ENCODE measurements around the gene CLIP2. TPM values are rescaled to one million over a fixed set of nuclear protein-coding genes. Genes with fewer than 3 reads are reported as not detected.
A peak's percentile ranks its signal among the peaks of the same experiment; 100 is the strongest.

The CLIP2 gene
- total RNA-seq, 1 experiment from 2014 or later, result 26.2 TPM

GRCh38 chr7:74306730-74307469 is 17.7 kb downstream of the CLIP2 start:
- CTCF ChIA-PET, result no interaction called here
- peak overlapping the region; percentile 91 for H2AFZ ChIP-seq (ENCODE audit: low read length)
- H3K4me2 ChIP-seq (ENCODE audit: low read length), result peak overlapping the region; percentile 93
- no TSS peak for BruUV-seq (replicated peaks)
- no peaks in the 10 kb centered on the region for H3K9me3 ChIP-seq (ENCODE audit: low read length)
- H3K79me2 ChIP-seq (ENCODE audit: low read length), result peaks cover 23% of the 10 kb centered on the region
- no peaks in the 10 kb centered on the region for H4K20me1 ChIP-seq (ENCODE audit: low read length)
- intact Hi-C loops (cut with micrococcal nuclease), result no loop called here
- H3K4me1 ChIP-seq (ENCODE audit: insufficient read depth, low read length), result peaks cover 27% of the 10 kb centered on the region
- POLR2A ChIA-PET (ENCODE audit: unreplicated experiment), result interaction anchor here (0.6 to 0.7 kb wide), 2 partner anchors 9 to 12 kb away, joined by 3 to 4 read pairs; no protein-coding TSS in a partner anchor
- H3K9me2 ChIP-seq (replicated peaks; ENCODE audit: low read length), result no peaks in the 10 kb centered on the region
- no peaks in the 10 kb centered on the region for H3K36me3 ChIP-seq (ENCODE audit: low read depth, low read length)
- peak overlapping the region; percentile 91 for H3K27ac ChIP-seq (ENCODE audit: low read length)
- ATAC-seq (peak; percentile 67), DNase-seq (peak; percentile 82)
- no peak for TF ChIP-seq EZH2phosphoT487 (IDR thresholded peaks at IDR 0.05; ENCODE audit: borderline replicate concordance, low read length)
- no peak for TF ChIP-seq CTCF (conservative IDR thresholded peaks at IDR 0.05; ENCODE audit: low read depth, low read length)
- no peak for TF ChIP-seq EZH2 (IDR thresholded peaks at IDR 0.05; ENCODE audit: low read length, unreplicated experiment)
- no peaks in the 10 kb centered on the region for H3F3A ChIP-seq (ENCODE audit: low read length, unreplicated experiment)
- peak overlapping the region; percentile 58; the same call in 1 of the 2 replicates for H3K4me3 ChIP-seq (ENCODE audit: low read length)
- no peaks in the 10 kb centered on the region for H3K27me3 ChIP-seq (ENCODE audit: low read length)
- peak overlapping the region; percentile 78 for H3K9ac ChIP-seq (ENCODE audit: low read length)

- peaks cover 16% of the 10 kb centered on the region for H3K79me2 ChIP-seq (ENCODE audit: low read length)
- ATAC-seq (no peak), DNase-seq (peak; percentile 24)
- no peaks in the 10 kb centered on the region for H3F3A ChIP-seq (ENCODE audit: low read length, unreplicated experiment)
- H3K36me3 ChIP-seq (ENCODE audit: low read depth, low read length), result no peaks in the 10 kb centered on the region
- no peak overlapping the region; the same call in 1 of the 2 replicates for H3K4me2 ChIP-seq (ENCODE audit: low read length)
- H3K9me3 ChIP-seq (ENCODE audit: low read length), result no peaks in the 10 kb centered on the region
- no peak overlapping the region for H3K4me3 ChIP-seq (ENCODE audit: low read length)
- intact Hi-C loops (cut with micrococcal nuclease), result no loop called here
- ChIA-PET CTCF (no interaction called here), POLR2A (ENCODE audit: unreplicated experiment) (no interaction called here)
- peaks cover 36% of the 10 kb centered on the region for H3K4me1 ChIP-seq (ENCODE audit: insufficient read depth, low read length)
- BruUV-seq (replicated peaks), result no TSS peak
- H3K9ac ChIP-seq (ENCODE audit: low read length), result no peak overlapping the region
- H2AFZ ChIP-seq (ENCODE audit: low read length), result no peak overlapping the region
- no peak for TF ChIP-seq EZH2 (IDR thresholded peaks at IDR 0.05; ENCODE audit: low read length, unreplicated experiment)
- no peak for TF ChIP-seq EZH2phosphoT487 (IDR thresholded peaks at IDR 0.05; ENCODE audit: borderline replicate concordance, low read length)
- no peak for TF ChIP-seq CTCF (conservative IDR thresholded peaks at IDR 0.05; ENCODE audit: low read depth, low read length)
- H3K27ac ChIP-seq (ENCODE audit: low read length), result peak overlapping the region; percentile 91
- H3K9me2 ChIP-seq (replicated peaks; ENCODE audit: low read length), result no peaks in the 10 kb centered on the region
- H3K27me3 ChIP-seq (ENCODE audit: low read length), result no peaks in the 10 kb centered on the region
- no peaks in the 10 kb centered on the region for H4K20me1 ChIP-seq (ENCODE audit: low read length)
Observed at GRCh38 chr7:74307738-74308505, 18.7 kb downstream of the CLIP2 start.

Data from PC-3 (cell line).